SK-N-MC (cell line): ENCODE data around the gene ARHGAP28.

Experiments
- EZH2 ChIP-seq: fragments of 200-600 bp; sonication (generic); IDR thresholded peaks from one replicate; pipeline ENCODE4 v1.6.1; 2017; ENCODE audit warnings: antibody characterized with exemption
- POLR2AphosphoS5 ChIP-seq: IDR thresholded peaks from 2 replicates; pipeline ENCODE4 v1.6.1; 2012; ENCODE audit warnings: mild to moderate bottlenecking, low read depth, low read length, borderline replicate concordance

- no peak for TF ChIP-seq EZH2
- TF ChIP-seq POLR2AphosphoS5: no peak
Observed at GRCh38 chr18:6798896-6799295, 69.4 kb downstream of the ARHGAP28 start.
